GM20431 (cell line): Measurements from ENCODE around the gene TENT4B.

Experiments used
- in situ Hi-C: fragments of 300-500 bp; cut with MseI, MboI; formaldehyde crosslinking; loops from one replicate; pipeline ENCODE4 v1.15.0; 2020; ENCODE audit warnings: low sequenced_read_pairs; ENCODE audit not compliant: unreplicated experiment

Gene TENT4B

GRCh38 chr16:50278251-50278650, 125.1 kb downstream of the TENT4B start:
- in situ Hi-C loops: no loop called here

- in situ Hi-C loops: no loop called here
Measured at GRCh38 chr16:50279504-50279865, 126.4 kb downstream of the TENT4B start.

- in situ Hi-C loops: no loop called here
Measured at GRCh38 chr16:50280932-50281331, 127.8 kb downstream of the TENT4B start.
